GM23338 (cell line): ENCODE data around the gene PFKFB3. TPM values are rescaled to one million over a fixed set of nuclear protein-coding genes. Genes with fewer than 3 reads are reported as not detected.

ENCODE experiments used
- ATAC-seq: fragments of 200-7000 bp; cut with Tn5 transposase; 3 replicates; pipeline ENCODE4 v1.9.1; 2020
- DNase-seq: peaks from one replicate; pipeline ENCODE4 v3.0.0-alpha.2; 2015; ENCODE audit warnings: low spot score
- H2AFZ ChIP-seq: fragments of 200-600 bp; sonication (generic); 2 replicates; pipeline ENCODE4 v1.8.0; 2016; ENCODE audit warnings: antibody characterized with exemption, mild to moderate bottlenecking, moderate library complexity
- H3F3A ChIP-seq: fragments of 200-600 bp; sonication (generic); replicated peaks from 2 replicates; pipeline ENCODE4 v1.8.0; 2017; ENCODE audit warnings: antibody characterized with exemption, mixed run types, low read depth
- H3K27ac ChIP-seq: fragments of 200-600 bp; sonication (generic); 2 replicates; pipeline ENCODE4 v1.6.1; 2016; ENCODE audit warnings: low read depth
- H3K27me3 ChIP-seq: fragments of 200-600 bp; sonication (generic); 2 replicates; pipeline ENCODE4 v1.8.0; 2016; ENCODE audit warnings: mild to moderate bottlenecking, mixed run types, moderate library complexity; ENCODE audit not compliant: insufficient read depth
- H3K36me3 ChIP-seq: fragments of 200-600 bp; sonication (generic); 2 replicates; pipeline ENCODE4 v1.8.0; 2016; ENCODE audit warnings: mild to moderate bottlenecking; ENCODE audit not compliant: insufficient read depth
- H3K4me1 ChIP-seq: fragments of 200-600 bp; sonication (generic); 2 replicates; pipeline ENCODE4 v1.8.0; 2016; ENCODE audit warnings: mild to moderate bottlenecking, moderate library complexity; ENCODE audit not compliant: insufficient read depth
- H3K4me2 ChIP-seq: fragments of 200-600 bp; sonication (generic); 2 replicates; pipeline ENCODE4 v1.7.1; 2017; ENCODE audit warnings: mixed run types
- H3K4me3 ChIP-seq: fragments of 200-600 bp; sonication (generic); 2 replicates; pipeline ENCODE4 v1.6.1; 2016; ENCODE audit warnings: mixed run types
- H3K79me2 ChIP-seq: fragments of 200-600 bp; sonication (generic); replicated peaks from 2 replicates; pipeline ENCODE4 v1.8.0; 2017; ENCODE audit warnings: mild to moderate bottlenecking; ENCODE audit not compliant: insufficient read depth
- H3K9me2 ChIP-seq: fragments of 200-600 bp; sonication (generic); 2 replicates; pipeline ENCODE4 v1.8.0; 2017; ENCODE audit not compliant: insufficient read depth
- H4K20me1 ChIP-seq: fragments of 200-600 bp; sonication (generic); replicated peaks from 2 replicates; pipeline ENCODE4 v1.8.0; 2017; ENCODE audit warnings: mild to moderate bottlenecking; ENCODE audit not compliant: insufficient read depth
- H3K27ac Mint-ChIP-seq: 2 replicates; pipeline ENCODE4 v1.8.0; 2020; ENCODE audit warnings: inconsistent platforms, mild to moderate bottlenecking, moderate library complexity, mixed read lengths
- H3K27me3 Mint-ChIP-seq: 3 replicates; pipeline ENCODE4 v1.8.0; 2022; ENCODE audit warnings: low read depth, mild to moderate bottlenecking, moderate library complexity, mixed read lengths, inconsistent platforms; ENCODE audit not compliant: insufficient read depth, poor library complexity
- H3K36me3 Mint-ChIP-seq: 3 replicates; pipeline ENCODE4 v1.8.0; 2021; ENCODE audit warnings: low read depth, mild to moderate bottlenecking, inconsistent platforms, moderate library complexity, mixed read lengths
- H3K4me1 Mint-ChIP-seq: 3 replicates; pipeline ENCODE4 v1.8.0; 2020; ENCODE audit warnings: mild to moderate bottlenecking, inconsistent platforms, mixed read lengths
- H3K4me3 Mint-ChIP-seq: 3 replicates; pipeline ENCODE4 v1.8.0; 2021; ENCODE audit warnings: moderate library complexity, mild to moderate bottlenecking, inconsistent platforms, mixed read lengths
- H3K9me3 Mint-ChIP-seq: 3 replicates; pipeline ENCODE4 v1.8.0; 2020; ENCODE audit warnings: moderate library complexity, mild to moderate bottlenecking, inconsistent platforms, mixed read lengths
- CREB1 ChIP-seq: fragments of 250-450 bp; sonication (Bioruptor Pico); IDR thresholded peaks from 2 replicates; pipeline ENCODE4 v1.5.0; 2020; ENCODE audit warnings: low read depth, mild to moderate bottlenecking, moderate library complexity
- EZH2 ChIP-seq: fragments of 200-600 bp; sonication (generic); IDR thresholded peaks from one replicate; pipeline ENCODE4 v1.8.0; 2017; ENCODE audit warnings: antibody characterized with exemption, mild to moderate bottlenecking, low read depth; ENCODE audit not compliant: unreplicated experiment
- EZH2phosphoT487 ChIP-seq: fragments of 200-600 bp; sonication (generic); IDR thresholded peaks from one replicate; pipeline ENCODE4 v1.8.1; 2018; ENCODE audit warnings: antibody characterized with exemption; ENCODE audit not compliant: unreplicated experiment
- JUNB ChIP-seq: IDR thresholded peaks from one replicate; pipeline ENCODE4 v1.6.1; 2016; ENCODE audit warnings: antibody characterized with exemption; ENCODE audit not compliant: unreplicated experiment
- NANOG ChIP-seq: IDR thresholded peaks from 2 replicates; pipeline ENCODE4 v1.6.1; 2016; ENCODE audit warnings: antibody characterized with exemption, borderline replicate concordance
- POLR2AphosphoS5 ChIP-seq: IDR thresholded peaks from 2 replicates; pipeline ENCODE4 v1.6.1; 2016; ENCODE audit warnings: antibody characterized with exemption, low read depth
- STAT1 ChIP-seq: IDR thresholded peaks from one replicate; pipeline ENCODE4 v1.6.1; 2016; ENCODE audit warnings: antibody characterized with exemption; ENCODE audit not compliant: unreplicated experiment
- ZNF114 ChIP-seq: fragments of 250-450 bp; sonication (Bioruptor Pico); IDR thresholded peaks from 2 replicates; pipeline ENCODE4 v1.5.0; 2020; ENCODE audit warnings: mild to moderate bottlenecking, moderate library complexity
- ZNF331 ChIP-seq: fragments of 250-450 bp; sonication (Bioruptor Pico); IDR thresholded peaks from 2 replicates; pipeline ENCODE4 v1.5.0; 2020; ENCODE audit warnings: low read depth, mild to moderate bottlenecking, moderate library complexity
- polyA plus RNA-seq: library from polyadenylated mRNA; unstranded; fragments of >200 nt; fragmentation: Nextera tagmentation; extraction: Ambion mirVana; gene quantifications from 2 replicates; pipeline ENCODE4 v1.2.1, GENCODE V29; 2016
- total RNA-seq: library from RNA; depleted of rRNA; stranded (reverse); fragments of >200 nt; shearing (Covaris generic); gene quantifications from 2 replicates; pipeline ENCODE4 v1.2.3, GENCODE V29; 2014
- TF ChIP-seq, protein P1 (sequence below), 2 experiments: fragments of 200-600 bp in 1 of 2; sonication (generic) in 1 of 2; conservative IDR thresholded peaks; 2 replicates each; pipeline versions ENCODE4 v1.5.1 to v1.6.1; 2016 to 2017; ENCODE audit warnings: antibody characterized with exemption in 2 of 2, low read depth in 2 of 2, mild to moderate bottlenecking in 2 of 2, moderate library complexity in 1 of 2
- TF ChIP-seq, protein P2 (sequence below): IDR thresholded peaks from 2 replicates; pipeline ENCODE4 v1.6.1; 2016; ENCODE audit warnings: antibody characterized with exemption
- TF ChIP-seq, protein P3 (sequence below): fragments of 250-450 bp; sonication (Bioruptor Pico); IDR thresholded peaks from 2 replicates; pipeline ENCODE4 v1.5.0; 2020; ENCODE audit warnings: mild to moderate bottlenecking, moderate library complexity
- TF ChIP-seq, protein P4 (sequence below): IDR thresholded peaks from one replicate; pipeline ENCODE4 v1.6.1; 2018; ENCODE audit warnings: antibody characterized with exemption; ENCODE audit not compliant: unreplicated experiment

Gene PFKFB3
- total and polyA plus RNA-seq, 2 experiments from 2014 or later: 9.5 to 26.8 TPM

DNA sequence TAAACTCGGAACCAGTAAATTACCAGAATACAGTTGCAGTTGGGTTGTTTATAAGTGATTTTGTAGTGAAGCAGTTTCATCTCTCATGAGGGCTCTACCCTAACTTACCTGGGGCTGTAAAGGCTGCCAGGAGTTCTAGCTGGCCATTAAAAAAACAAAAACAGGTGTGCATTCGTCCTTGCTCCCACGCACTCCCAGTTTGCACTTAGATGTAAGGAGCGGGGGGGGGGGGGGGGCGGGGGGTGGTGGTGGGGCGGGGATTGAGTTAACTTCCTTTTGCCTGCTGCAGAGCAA is 2.3 kb upstream of the PFKFB3 start:
- Mint-ChIP-seq H3K27ac (no peak overlapping the region), H3K4me3 (peak overlapping the region; percentile 69), H3K4me1 (peaks cover 14% of the 10 kb centered on the region), H3K27me3 (peaks cover 58% of the 10 kb centered on the region), H3K9me3 (peaks cover 8% of the 10 kb centered on the region), H3K36me3 (peaks cover 10% of the 10 kb centered on the region)
- DNase-seq (no peak), ATAC-seq (no peak)
- Histone ChIP-seq H2AFZ (no peak overlapping the region), H3K4me3 (peak overlapping the region; percentile 98), H4K20me1 (peaks cover 39% of the 10 kb centered on the region), H3K4me2 (peak overlapping the region; percentile 99), H3F3A (no peaks in the 10 kb centered on the region; the same call in 1 of the 2 replicates), H3K27ac (no peak overlapping the region), H3K4me1 (peaks cover 7% of the 10 kb centered on the region), H3K27me3 (peaks cover 66% of the 10 kb centered on the region), H3K9me2 (no peaks in the 10 kb centered on the region), H3K79me2 (peaks cover 16% of the 10 kb centered on the region), H3K36me3 (no peaks in the 10 kb centered on the region)
- TF ChIP-seq EZH2phosphoT487 (no peak), EZH2 (no peak), JUNB (no peak), ZNF331 (CRISPR knock-in tag) (no peak), POLR2AphosphoS5 (no peak), ZNF114 (no peak), CREB1 (CRISPR knock-in tag) (no peak), STAT1 (no peak), NANOG (no peak)
- TF ChIP-seq, protein P1, sequence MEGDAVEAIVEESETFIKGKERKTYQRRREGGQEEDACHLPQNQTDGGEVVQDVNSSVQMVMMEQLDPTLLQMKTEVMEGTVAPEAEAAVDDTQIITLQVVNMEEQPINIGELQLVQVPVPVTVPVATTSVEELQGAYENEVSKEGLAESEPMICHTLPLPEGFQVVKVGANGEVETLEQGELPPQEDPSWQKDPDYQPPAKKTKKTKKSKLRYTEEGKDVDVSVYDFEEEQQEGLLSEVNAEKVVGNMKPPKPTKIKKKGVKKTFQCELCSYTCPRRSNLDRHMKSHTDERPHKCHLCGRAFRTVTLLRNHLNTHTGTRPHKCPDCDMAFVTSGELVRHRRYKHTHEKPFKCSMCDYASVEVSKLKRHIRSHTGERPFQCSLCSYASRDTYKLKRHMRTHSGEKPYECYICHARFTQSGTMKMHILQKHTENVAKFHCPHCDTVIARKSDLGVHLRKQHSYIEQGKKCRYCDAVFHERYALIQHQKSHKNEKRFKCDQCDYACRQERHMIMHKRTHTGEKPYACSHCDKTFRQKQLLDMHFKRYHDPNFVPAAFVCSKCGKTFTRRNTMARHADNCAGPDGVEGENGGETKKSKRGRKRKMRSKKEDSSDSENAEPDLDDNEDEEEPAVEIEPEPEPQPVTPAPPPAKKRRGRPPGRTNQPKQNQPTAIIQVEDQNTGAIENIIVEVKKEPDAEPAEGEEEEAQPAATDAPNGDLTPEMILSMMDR (conservative IDR thresholded peaks at IDR 0.05; ENCODE audit: low read depth in 2 of 2): no peak
- TF ChIP-seq, protein P2, sequence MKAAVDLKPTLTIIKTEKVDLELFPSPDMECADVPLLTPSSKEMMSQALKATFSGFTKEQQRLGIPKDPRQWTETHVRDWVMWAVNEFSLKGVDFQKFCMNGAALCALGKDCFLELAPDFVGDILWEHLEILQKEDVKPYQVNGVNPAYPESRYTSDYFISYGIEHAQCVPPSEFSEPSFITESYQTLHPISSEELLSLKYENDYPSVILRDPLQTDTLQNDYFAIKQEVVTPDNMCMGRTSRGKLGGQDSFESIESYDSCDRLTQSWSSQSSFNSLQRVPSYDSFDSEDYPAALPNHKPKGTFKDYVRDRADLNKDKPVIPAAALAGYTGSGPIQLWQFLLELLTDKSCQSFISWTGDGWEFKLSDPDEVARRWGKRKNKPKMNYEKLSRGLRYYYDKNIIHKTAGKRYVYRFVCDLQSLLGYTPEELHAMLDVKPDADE: no peak
- TF ChIP-seq, protein P3, sequence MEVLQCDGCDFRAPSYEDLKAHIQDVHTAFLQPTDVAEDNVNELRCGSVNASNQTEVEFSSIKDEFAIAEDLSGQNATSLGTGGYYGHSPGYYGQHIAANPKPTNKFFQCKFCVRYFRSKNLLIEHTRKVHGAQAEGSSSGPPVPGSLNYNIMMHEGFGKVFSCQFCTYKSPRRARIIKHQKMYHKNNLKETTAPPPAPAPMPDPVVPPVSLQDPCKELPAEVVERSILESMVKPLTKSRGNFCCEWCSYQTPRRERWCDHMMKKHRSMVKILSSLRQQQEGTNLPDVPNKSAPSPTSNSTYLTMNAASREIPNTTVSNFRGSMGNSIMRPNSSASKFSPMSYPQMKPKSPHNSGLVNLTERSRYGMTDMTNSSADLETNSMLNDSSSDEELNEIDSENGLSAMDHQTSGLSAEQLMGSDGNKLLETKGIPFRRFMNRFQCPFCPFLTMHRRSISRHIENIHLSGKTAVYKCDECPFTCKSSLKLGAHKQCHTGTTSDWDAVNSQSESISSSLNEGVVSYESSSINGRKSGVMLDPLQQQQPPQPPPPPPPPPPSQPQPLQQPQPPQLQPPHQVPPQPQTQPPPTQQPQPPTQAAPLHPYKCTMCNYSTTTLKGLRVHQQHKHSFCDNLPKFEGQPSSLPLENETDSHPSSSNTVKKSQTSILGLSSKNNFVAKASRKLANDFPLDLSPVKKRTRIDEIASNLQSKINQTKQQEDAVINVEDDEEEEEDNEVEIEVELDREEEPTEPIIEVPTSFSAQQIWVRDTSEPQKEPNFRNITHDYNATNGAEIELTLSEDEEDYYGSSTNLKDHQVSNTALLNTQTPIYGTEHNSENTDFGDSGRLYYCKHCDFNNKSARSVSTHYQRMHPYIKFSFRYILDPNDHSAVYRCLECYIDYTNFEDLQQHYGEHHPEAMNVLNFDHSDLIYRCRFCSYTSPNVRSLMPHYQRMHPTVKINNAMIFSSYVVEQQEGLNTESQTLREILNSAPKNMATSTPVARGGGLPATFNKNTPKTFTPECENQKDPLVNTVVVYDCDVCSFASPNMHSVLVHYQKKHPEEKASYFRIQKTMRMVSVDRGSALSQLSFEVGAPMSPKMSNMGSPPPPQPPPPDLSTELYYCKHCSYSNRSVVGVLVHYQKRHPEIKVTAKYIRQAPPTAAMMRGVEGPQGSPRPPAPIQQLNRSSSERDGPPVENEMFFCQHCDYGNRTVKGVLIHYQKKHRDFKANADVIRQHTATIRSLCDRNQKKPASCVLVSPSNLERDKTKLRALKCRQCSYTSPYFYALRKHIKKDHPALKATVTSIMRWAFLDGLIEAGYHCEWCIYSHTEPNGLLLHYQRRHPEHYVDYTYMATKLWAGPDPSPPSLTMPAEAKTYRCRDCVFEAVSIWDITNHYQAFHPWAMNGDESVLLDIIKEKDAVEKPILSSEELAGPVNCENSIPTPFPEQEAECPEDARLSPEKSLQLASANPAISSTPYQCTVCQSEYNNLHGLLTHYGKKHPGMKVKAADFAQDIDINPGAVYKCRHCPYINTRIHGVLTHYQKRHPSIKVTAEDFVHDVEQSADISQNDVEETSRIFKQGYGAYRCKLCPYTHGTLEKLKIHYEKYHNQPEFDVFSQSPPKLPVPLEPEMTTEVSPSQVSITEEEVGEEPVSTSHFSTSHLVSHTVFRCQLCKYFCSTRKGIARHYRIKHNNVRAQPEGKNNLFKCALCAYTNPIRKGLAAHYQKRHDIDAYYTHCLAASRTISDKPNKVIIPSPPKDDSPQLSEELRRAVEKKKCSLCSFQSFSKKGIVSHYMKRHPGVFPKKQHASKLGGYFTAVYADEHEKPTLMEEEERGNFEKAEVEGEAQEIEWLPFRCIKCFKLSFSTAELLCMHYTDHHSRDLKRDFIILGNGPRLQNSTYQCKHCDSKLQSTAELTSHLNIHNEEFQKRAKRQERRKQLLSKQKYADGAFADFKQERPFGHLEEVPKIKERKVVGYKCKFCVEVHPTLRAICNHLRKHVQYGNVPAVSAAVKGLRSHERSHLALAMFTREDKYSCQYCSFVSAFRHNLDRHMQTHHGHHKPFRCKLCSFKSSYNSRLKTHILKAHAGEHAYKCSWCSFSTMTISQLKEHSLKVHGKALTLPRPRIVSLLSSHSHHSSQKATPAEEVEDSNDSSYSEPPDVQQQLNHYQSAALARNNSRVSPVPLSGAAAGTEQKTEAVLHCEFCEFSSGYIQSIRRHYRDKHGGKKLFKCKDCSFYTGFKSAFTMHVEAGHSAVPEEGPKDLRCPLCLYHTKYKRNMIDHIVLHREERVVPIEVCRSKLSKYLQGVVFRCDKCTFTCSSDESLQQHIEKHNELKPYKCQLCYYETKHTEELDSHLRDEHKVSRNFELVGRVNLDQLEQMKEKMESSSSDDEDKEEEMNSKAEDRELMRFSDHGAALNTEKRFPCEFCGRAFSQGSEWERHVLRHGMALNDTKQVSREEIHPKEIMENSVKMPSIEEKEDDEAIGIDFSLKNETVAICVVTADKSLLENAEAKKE (CRISPR knock-in tag): no peak
- TF ChIP-seq, protein P4, sequence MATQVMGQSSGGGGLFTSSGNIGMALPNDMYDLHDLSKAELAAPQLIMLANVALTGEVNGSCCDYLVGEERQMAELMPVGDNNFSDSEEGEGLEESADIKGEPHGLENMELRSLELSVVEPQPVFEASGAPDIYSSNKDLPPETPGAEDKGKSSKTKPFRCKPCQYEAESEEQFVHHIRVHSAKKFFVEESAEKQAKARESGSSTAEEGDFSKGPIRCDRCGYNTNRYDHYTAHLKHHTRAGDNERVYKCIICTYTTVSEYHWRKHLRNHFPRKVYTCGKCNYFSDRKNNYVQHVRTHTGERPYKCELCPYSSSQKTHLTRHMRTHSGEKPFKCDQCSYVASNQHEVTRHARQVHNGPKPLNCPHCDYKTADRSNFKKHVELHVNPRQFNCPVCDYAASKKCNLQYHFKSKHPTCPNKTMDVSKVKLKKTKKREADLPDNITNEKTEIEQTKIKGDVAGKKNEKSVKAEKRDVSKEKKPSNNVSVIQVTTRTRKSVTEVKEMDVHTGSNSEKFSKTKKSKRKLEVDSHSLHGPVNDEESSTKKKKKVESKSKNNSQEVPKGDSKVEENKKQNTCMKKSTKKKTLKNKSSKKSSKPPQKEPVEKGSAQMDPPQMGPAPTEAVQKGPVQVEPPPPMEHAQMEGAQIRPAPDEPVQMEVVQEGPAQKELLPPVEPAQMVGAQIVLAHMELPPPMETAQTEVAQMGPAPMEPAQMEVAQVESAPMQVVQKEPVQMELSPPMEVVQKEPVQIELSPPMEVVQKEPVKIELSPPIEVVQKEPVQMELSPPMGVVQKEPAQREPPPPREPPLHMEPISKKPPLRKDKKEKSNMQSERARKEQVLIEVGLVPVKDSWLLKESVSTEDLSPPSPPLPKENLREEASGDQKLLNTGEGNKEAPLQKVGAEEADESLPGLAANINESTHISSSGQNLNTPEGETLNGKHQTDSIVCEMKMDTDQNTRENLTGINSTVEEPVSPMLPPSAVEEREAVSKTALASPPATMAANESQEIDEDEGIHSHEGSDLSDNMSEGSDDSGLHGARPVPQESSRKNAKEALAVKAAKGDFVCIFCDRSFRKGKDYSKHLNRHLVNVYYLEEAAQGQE: no peak
